Heart left ventricle (tissue), 13 donors: ENCODE measurements around the gene SLC22A12.

Experiments used
- POLR2A ChIP-seq, 2 donors: fragments of 450-650 bp; IDR thresholded peaks; one replicate each; pipeline ENCODE4 v1.6.1; 2017; ENCODE audit warnings: antibody characterized with exemption in 2 of 2, mild to moderate bottlenecking in 2 of 2, moderate library complexity in 2 of 2
- TF ChIP-seq, protein P1 (sequence below), 12 donors: fragments of 200-600 bp; sonication (generic) in 4 of 12; IDR thresholded peaks; one replicate each; pipeline versions ENCODE4 v1.5.0 to v1.8.0; 2018 to 2022; ENCODE audit warnings: antibody characterized with exemption in 12 of 12, mild to moderate bottlenecking in 5 of 12
- donor health status: ischemic (EF 13 %, LVEDD 7.1; RV severe dilation, severe dysfunction).
- donor health status: DM: no; HTN: yes; CAD: no.
- donor health status: DM: no; HTN: no; CAD: no.
- donor health status: ischemic (EF 25% LVEDD 6.9; RV normal size, moderate dysfunction).
- donor health status: ischemic (EF 25% LVEDD 5.7; RV mildly dilated, moderate dysfunction).
- donor health status: ischemic (EF 35%, LVEDD 5.7; RV mildly dilated, moderate dysfunction).
- donor health status: nonischemic (EF 11% LVEDD 7.7; RV severe dilation, severe dysfunction).
- donor health status: DM: yes; HTN: yes; CAD: no.
- donor health status: PGD.
- donor health status: ischemic (EF 29% LVEDD 5.4; RV normal size, mild dysfunction).
- donor health status: nonischemic (EF 23%, LVEDD 6.1; RV moderate dilation, normal function).

DNA sequence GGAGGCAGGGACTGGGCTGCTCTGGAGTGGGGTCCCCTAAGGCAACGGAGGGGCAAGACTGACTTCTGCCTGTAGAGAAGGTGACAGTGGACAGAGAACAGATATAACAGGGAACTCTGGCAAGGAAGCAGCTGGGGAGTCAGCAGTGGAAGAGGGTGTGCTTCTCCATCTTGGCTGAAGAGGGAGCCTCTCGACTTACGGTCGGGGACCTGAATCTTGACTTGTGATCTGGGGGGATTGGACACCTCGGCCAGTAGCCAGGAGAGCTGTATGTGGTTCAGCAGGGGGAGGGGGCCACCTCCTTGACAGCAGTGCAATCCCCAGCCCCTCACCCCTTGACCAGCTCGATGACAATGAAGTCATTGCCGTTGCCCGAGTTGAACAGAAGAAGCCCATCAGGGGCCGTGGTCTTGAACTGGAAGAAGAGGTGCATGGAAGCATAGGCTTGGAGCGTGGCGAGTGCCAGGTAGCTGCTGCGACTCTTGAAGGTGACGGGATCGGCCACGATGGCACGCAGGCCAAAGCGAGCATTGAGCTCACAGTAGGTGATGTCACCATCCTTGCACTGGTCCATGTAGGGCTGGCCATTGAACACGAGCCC, 60.0 kb downstream of the SLC22A12 start:
- no peak for TF ChIP-seq POLR2A (IDR thresholded peaks at IDR 0.05)
- TF ChIP-seq, protein P1, sequence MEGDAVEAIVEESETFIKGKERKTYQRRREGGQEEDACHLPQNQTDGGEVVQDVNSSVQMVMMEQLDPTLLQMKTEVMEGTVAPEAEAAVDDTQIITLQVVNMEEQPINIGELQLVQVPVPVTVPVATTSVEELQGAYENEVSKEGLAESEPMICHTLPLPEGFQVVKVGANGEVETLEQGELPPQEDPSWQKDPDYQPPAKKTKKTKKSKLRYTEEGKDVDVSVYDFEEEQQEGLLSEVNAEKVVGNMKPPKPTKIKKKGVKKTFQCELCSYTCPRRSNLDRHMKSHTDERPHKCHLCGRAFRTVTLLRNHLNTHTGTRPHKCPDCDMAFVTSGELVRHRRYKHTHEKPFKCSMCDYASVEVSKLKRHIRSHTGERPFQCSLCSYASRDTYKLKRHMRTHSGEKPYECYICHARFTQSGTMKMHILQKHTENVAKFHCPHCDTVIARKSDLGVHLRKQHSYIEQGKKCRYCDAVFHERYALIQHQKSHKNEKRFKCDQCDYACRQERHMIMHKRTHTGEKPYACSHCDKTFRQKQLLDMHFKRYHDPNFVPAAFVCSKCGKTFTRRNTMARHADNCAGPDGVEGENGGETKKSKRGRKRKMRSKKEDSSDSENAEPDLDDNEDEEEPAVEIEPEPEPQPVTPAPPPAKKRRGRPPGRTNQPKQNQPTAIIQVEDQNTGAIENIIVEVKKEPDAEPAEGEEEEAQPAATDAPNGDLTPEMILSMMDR (IDR thresholded peaks at IDR 0.05): peak; percentile 12 to 50 (median 30)
